ENCODE results near the gene UBD. TPM values are rescaled to one million over a fixed set of nuclear protein-coding genes. Genes with fewer than 3 reads are reported as not detected.

UBD gene
- total RNA-seq, 1 donor from 2014 or later: 0.93 TPM

DNA sequence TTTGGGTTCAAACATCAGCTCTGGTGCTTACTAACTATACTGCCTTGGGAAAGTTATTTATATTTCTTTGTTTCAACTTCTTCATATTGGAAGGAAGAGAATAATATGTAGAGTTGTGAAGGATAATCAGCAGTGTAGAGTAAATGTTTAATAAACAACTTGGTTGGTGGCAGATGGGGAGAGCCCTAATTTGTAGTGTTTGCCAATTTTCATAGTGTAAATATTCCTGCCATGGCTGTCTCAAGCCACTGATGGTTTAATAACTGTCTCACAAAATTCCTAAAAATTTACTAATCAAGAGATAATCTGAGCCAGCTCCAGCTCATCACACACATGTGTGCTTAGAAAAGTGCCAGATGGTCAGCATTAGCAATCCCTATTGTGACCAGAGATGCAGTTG, 25.3 kb upstream of the UBD start, which contains the start of gene OR2H2:
OR2H2 (plus strand) TSS at position 301 of the 400 bp plus-strand sequence. CDS start 2,824 bp downstream, outside the sequence.
- no peak within 1 kb of the TSS for H3K4me3 Mint-ChIP-seq
- peaks cover 8% of the 10 kb centered on the region for H3K27me3 Mint-ChIP-seq (ENCODE audit: insufficient read depth)
- intact Hi-C loops (cut with micrococcal nuclease): no loop called here
- no peak for DNase-seq (ENCODE audit: low spot score)
- no peaks in the 10 kb centered on the region for H3K36me3 Mint-ChIP-seq (ENCODE audit: low read depth)
- H3K4me1 Mint-ChIP-seq (ENCODE audit: low read depth): no peaks in the 10 kb centered on the region
- no peaks in the 10 kb centered on the region for H3K9me3 Mint-ChIP-seq
- no peak within 1 kb of the TSS for H3K27ac Mint-ChIP-seq

DNA sequence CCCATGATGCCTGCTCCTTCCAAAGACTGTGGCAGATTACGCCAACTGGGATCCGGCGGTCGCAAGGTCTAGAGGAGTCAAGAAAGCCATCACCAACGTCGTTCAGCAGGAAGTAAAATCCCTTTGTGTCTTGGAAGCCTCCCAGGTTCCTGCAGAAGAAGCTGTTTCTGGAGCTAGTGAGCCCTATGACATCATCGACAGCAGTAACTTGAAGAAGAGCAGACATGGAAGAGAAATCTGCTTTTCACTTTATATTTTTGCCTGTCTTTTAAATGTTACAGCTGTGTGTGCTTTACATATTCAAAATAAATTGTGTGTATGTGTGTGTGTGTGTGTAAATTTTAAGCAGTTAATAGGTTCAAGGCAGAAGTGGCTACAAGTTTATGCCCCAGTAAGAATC, 18.0 kb upstream of the UBD start:
- no peak overlapping the region for H3K27ac Mint-ChIP-seq
- no peak overlapping the region for H3K4me3 Mint-ChIP-seq
- H3K4me1 Mint-ChIP-seq (ENCODE audit: low read depth): no peaks in the 10 kb centered on the region
- no peaks in the 10 kb centered on the region for H3K36me3 Mint-ChIP-seq (ENCODE audit: low read depth)
- intact Hi-C loops (cut with micrococcal nuclease): no loop called here
- peaks cover 13% of the 10 kb centered on the region for H3K27me3 Mint-ChIP-seq (ENCODE audit: insufficient read depth)
- H3K9me3 Mint-ChIP-seq: no peaks in the 10 kb centered on the region
- no peak for DNase-seq (ENCODE audit: low spot score)

DNA sequence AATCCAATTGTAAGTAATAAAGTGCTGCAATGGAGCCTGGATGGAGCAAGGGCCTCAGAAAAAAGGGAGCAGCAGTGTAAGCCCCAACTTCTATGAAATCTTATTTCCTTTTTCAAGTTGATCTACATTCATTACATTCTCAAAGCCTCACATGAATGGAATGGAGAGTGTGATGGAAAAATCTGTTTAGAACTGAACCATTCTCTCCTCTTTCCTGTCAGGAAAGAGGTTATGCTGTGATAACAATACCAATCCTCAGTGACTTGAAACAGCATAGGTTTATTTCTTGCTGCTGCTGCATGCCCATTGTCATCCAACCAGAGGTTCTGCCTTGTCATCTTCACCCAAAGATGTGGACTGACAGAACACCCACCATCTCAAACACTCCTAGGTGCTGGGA, 16.5 kb upstream of the UBD start:
- no peaks in the 10 kb centered on the region for H3K36me3 Mint-ChIP-seq (ENCODE audit: low read depth)
- no peak overlapping the region for H3K27ac Mint-ChIP-seq
- no peaks in the 10 kb centered on the region for H3K9me3 Mint-ChIP-seq
- no peak overlapping the region for H3K4me3 Mint-ChIP-seq
- H3K4me1 Mint-ChIP-seq (ENCODE audit: low read depth): no peaks in the 10 kb centered on the region
- DNase-seq (ENCODE audit: low spot score): no peak
- intact Hi-C loops (cut with micrococcal nuclease): no loop called here
- peaks cover 13% of the 10 kb centered on the region for H3K27me3 Mint-ChIP-seq (ENCODE audit: insufficient read depth)

DNA sequence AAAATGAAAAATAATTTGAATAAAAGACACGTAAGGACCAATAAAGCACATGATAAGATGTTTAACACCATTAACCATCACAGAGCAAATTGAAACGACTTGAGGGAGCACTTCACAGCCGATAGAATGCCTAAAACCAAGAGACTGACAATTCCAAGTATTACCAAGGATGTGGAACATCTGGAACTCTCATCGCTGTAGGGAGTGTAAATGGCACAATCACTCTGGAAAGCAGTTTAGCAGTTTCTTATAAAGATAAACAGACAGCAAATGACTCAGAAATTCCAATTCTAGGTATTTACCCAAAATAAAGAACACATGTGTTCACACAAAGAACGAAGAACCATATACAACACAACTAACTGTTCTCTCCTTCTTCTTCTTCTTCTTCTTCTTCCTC, 8.5 kb upstream of the UBD start:
- Mint-ChIP-seq H3K27me3 (ENCODE audit: insufficient read depth) (peaks cover 15% of the 10 kb centered on the region), H3K9me3 (no peaks in the 10 kb centered on the region), H3K27ac (no peak overlapping the region), H3K4me3 (no peak overlapping the region), H3K36me3 (ENCODE audit: low read depth) (no peaks in the 10 kb centered on the region), H3K4me1 (ENCODE audit: low read depth) (peaks cover 7% of the 10 kb centered on the region)
- DNase-seq (ENCODE audit: low spot score): no peak
- intact Hi-C loops (cut with micrococcal nuclease): no loop called here

DNA sequence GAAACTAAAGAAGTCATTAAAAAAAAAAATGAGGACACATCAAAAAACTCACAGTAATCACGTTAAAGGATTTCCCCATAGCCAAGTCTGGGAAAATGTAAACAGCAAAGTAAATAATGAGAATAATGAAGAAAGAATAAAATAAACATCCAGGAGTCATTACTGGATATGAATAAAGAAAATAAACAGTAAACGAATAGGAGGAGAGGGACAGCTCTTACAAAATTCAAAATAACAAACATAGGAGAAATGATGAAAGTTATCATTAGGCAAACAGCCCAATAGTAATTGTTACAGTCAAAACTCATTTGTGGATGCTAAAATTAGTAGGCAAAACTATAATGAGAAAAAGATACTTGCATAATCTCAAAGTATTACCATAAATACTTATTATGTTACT, 8.0 kb upstream of the UBD start:
- peaks cover 8% of the 10 kb centered on the region for H3K4me1 Mint-ChIP-seq (ENCODE audit: low read depth)
- H3K27me3 Mint-ChIP-seq (ENCODE audit: insufficient read depth): peaks cover 17% of the 10 kb centered on the region

DNA sequence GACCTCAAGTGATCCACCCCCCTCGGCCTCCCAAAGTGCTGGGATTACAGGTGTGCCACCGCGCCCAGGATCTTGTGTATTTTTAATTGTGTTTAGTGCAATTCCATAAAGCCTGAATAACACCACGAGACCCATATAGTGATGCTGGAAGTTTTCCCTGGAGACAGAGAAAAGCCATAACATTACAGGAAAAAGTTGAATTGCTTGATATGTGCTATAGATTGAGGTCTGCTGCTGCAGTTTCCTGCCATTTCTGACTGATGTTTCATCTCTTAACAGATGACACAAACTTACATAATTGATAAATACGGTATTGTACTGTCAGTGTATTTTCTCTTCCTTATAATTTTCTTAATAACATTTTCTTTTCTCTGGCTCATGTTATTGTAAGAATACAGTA, 7.3 kb upstream of the UBD start:
- Mint-ChIP-seq H3K4me1 (ENCODE audit: low read depth) (peaks cover 8% of the 10 kb centered on the region), H3K9me3 (no peaks in the 10 kb centered on the region), H3K4me3 (no peak overlapping the region), H3K36me3 (ENCODE audit: low read depth) (no peaks in the 10 kb centered on the region), H3K27me3 (ENCODE audit: insufficient read depth) (peaks cover 18% of the 10 kb centered on the region), H3K27ac (no peak overlapping the region)
- intact Hi-C loops (cut with micrococcal nuclease): no loop called here
- no peak for DNase-seq (ENCODE audit: low spot score)

More for the DNA sequence above, 8.0 kb upstream of the UBD start:
- no peak for DNase-seq (ENCODE audit: low spot score)
- no peak overlapping the region for H3K27ac Mint-ChIP-seq
- no peak overlapping the region for H3K4me3 Mint-ChIP-seq
- intact Hi-C loops (cut with micrococcal nuclease): no loop called here
- no peaks in the 10 kb centered on the region for H3K36me3 Mint-ChIP-seq (ENCODE audit: low read depth)
- H3K9me3 Mint-ChIP-seq: no peaks in the 10 kb centered on the region

DNA sequence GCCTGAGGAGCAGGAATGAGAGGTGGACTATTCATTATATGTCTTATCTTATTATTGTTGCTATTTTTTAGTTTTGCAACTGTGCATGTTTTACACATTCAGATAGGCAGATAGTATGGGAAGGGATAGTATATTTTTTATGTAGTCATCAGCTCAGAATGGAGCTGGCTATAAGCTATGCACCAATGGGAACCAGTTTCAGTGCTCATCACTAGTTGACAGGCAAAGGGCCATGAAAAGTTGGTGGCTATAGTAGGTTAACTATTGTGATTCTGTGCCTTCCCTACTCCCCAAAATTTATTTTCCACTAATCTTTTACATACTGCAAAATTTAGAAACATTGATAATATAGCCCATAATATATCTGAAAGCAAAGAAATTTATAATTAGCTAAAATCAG, 5.3 kb upstream of the UBD start:
- no peak for DNase-seq (ENCODE audit: low spot score)
- Mint-ChIP-seq H3K4me1 (ENCODE audit: low read depth) (peaks cover 8% of the 10 kb centered on the region), H3K27ac (no peak overlapping the region), H3K9me3 (no peaks in the 10 kb centered on the region), H3K4me3 (no peak overlapping the region), H3K27me3 (ENCODE audit: insufficient read depth) (peaks cover 25% of the 10 kb centered on the region), H3K36me3 (ENCODE audit: low read depth) (no peaks in the 10 kb centered on the region)
- intact Hi-C loops (cut with micrococcal nuclease): no loop called here

DNA sequence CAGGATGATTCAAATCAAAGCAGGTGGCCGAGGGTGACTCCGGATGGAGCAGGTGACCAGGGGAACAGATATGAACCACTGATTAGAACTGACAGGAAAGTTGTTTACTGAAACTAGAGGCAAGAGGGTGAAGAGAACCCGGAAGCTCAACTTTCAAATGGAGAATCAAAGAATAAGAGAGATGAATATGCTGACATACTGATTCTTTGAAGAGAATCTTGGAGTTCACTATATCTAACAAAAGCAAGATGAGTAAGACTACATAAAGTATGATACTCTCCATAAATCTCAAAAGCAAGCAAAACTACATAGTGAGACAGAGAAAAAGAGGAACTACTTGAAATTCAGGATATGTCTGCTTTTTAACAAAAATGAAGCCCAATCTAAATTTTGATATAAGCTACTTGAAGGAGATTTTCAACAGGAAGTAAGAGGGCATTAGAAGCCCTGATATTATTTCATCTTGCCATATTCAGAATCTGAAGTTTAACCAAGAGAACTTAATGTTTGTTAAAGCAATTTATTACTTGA, 4.0 kb upstream of the UBD start:
- intact Hi-C loops (cut with micrococcal nuclease): no loop called here
- Mint-ChIP-seq H3K36me3 (ENCODE audit: low read depth) (no peaks in the 10 kb centered on the region), H3K4me1 (ENCODE audit: low read depth) (peaks cover 8% of the 10 kb centered on the region), H3K27ac (no peak overlapping the region), H3K4me3 (no peak overlapping the region), H3K9me3 (no peaks in the 10 kb centered on the region), H3K27me3 (ENCODE audit: insufficient read depth) (peaks cover 24% of the 10 kb centered on the region)
- no peak for DNase-seq (ENCODE audit: low spot score)

DNA sequence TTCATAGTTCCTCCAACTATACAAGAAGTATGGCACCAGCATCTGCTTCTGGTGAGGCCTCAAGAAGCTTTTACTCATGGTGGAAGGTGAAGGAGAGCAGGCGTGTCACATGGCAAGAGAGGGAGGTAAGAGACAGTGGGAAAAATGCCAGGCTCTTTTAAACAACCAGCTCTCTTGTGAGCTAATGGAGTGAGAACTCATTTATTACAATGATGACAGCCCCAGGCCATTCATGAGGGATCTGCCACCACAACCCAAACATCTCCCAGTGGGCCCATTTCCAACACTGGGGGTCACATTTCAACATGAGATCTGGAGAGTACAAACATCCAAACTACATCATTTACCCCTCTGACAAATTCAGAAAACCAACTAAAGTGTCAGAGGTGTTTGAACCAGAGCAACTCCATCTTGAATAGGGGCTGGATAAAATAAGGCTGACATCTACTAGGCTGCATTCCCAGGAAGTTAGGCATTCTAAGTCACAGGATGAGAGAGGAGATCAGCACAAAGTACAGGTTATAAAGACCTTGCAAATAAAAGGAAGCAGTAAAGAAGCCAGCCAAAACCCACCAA, 2.2 kb upstream of the UBD start:
- H3K4me3 Mint-ChIP-seq: no peak overlapping the region
- intact Hi-C loops (cut with micrococcal nuclease): no loop called here
- H3K4me1 Mint-ChIP-seq (ENCODE audit: low read depth): peaks cover 8% of the 10 kb centered on the region
- DNase-seq (ENCODE audit: low spot score): no peak
- H3K36me3 Mint-ChIP-seq (ENCODE audit: low read depth): no peaks in the 10 kb centered on the region
- H3K27me3 Mint-ChIP-seq (ENCODE audit: insufficient read depth): peaks cover 18% of the 10 kb centered on the region
- no peaks in the 10 kb centered on the region for H3K9me3 Mint-ChIP-seq
- H3K27ac Mint-ChIP-seq: no peak overlapping the region

DNA sequence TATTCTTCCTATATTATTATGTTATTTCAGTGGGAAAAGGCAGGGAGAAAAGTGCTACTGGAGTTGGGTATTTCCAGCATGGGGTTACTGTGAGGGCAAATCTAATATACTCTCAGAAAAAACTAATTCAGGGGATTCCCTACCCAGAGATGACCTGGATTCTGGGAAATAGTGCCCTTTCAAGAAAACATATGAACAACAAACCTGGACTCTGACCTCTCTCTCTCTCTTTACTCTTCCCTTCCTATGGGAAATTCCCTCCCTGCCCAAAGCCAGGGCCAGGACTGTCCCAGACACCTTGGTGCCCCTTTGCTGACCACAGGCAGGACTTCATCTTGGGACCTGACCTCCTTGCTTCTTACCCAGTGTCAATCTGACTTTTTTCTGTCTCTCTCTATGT, 1.6 kb upstream of the UBD start:
- Mint-ChIP-seq H3K4me3 (no peak overlapping the region), H3K9me3 (no peaks in the 10 kb centered on the region), H3K27me3 (ENCODE audit: insufficient read depth) (peaks cover 23% of the 10 kb centered on the region), H3K27ac (no peak overlapping the region), H3K36me3 (ENCODE audit: low read depth) (no peaks in the 10 kb centered on the region), H3K4me1 (ENCODE audit: low read depth) (peaks cover 8% of the 10 kb centered on the region)
- no peak for DNase-seq (ENCODE audit: low spot score)
- intact Hi-C loops (cut with micrococcal nuclease): no loop called here

DNA sequence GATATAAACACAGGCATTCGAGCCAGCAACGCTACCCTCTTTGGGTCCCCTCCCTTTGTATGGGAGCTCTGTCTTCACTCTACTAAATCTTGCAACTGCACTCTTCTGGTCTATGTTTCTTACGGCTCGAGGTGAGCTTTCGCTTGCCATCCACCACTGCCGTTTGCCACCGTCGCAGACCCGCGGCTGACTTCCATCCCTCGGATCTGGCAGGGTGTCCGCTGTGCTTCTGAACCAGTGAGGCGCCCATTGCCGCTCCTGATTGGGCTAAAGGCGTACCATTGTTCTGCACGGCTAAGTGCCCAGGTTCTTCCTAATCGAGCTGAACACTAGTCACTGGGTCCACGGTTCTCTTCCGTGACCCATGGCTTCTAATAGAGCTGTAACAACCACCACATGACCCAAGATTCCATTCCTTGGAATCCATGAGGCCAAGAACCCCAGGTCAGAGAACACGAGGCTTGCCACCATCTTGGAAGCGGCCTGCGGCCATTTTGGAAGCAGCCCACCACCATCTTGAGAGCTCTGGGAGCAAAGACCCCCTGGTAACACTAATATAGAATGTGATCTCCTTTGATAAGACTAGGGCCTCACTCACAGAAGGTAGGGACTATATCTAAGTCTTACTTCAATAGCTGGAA, 973 bp downstream of the UBD start:
- peaks cover 44% of the 10 kb centered on the region for H3K27me3 Mint-ChIP-seq (ENCODE audit: insufficient read depth)
- no peak overlapping the region for H3K27ac Mint-ChIP-seq
- peaks cover 7% of the 10 kb centered on the region for H3K4me1 Mint-ChIP-seq (ENCODE audit: low read depth)
- H3K4me3 Mint-ChIP-seq: no peak overlapping the region
- DNase-seq (ENCODE audit: low spot score): no peak
- intact Hi-C loops (cut with micrococcal nuclease): no loop called here
- H3K9me3 Mint-ChIP-seq: no peaks in the 10 kb centered on the region
- no peaks in the 10 kb centered on the region for H3K36me3 Mint-ChIP-seq (ENCODE audit: low read depth)

DNA sequence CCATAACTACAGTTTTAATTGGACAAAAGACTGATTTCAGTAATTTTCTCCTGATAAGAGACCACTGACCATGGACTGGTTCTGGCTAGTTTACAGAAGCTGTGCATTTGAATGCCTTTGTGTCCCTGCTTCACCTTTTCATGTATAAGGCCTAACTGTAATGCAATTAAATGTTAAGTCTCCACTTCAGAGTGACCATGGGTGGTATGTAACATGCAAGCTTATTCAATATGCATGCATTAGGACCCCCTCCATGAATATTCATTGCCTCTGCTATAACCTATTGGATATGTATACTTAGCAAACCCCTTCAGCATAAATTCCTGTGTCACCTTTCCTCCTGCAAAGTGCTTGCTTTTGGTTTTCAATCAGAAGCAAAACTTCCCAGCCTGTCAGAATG, 2.2 kb downstream of the UBD start:
- intact Hi-C loops (cut with micrococcal nuclease): no loop called here
- no peak overlapping the region for H3K4me3 Mint-ChIP-seq
- H3K36me3 Mint-ChIP-seq (ENCODE audit: low read depth): no peaks in the 10 kb centered on the region
- H3K9me3 Mint-ChIP-seq: no peaks in the 10 kb centered on the region
- no peak overlapping the region for H3K27ac Mint-ChIP-seq
- H3K4me1 Mint-ChIP-seq (ENCODE audit: low read depth): no peaks in the 10 kb centered on the region
- no peak for DNase-seq (ENCODE audit: low spot score)
- peaks cover 44% of the 10 kb centered on the region for H3K27me3 Mint-ChIP-seq (ENCODE audit: insufficient read depth)

DNA sequence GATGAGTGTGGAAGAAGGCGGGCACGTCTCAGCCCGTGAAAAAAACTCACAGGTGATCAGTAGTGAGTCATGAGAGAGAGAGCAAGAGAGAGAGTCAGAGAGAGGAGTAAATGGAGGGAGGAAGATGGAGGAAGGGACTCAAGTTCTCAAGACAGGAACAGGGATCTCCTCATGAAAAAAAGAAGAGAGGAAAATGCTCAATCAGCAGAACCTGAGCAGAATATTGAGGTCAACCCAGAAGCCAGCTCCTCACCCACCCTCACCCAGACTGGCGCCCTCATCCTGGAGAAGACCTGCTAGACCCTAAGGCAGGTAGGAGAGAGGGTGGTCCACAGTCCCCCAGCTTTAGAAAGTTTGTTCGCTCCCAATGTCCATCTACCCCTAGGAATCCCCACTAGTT, 4.8 kb downstream of the UBD start:
- no peaks in the 10 kb centered on the region for H3K4me1 Mint-ChIP-seq (ENCODE audit: low read depth)
- no peak for DNase-seq (ENCODE audit: low spot score)
- H3K36me3 Mint-ChIP-seq (ENCODE audit: low read depth): no peaks in the 10 kb centered on the region
- H3K4me3 Mint-ChIP-seq: no peak overlapping the region
- peaks cover 55% of the 10 kb centered on the region for H3K27me3 Mint-ChIP-seq (ENCODE audit: insufficient read depth)
- H3K27ac Mint-ChIP-seq: no peak overlapping the region
- H3K9me3 Mint-ChIP-seq: no peaks in the 10 kb centered on the region
- intact Hi-C loops (cut with micrococcal nuclease): no loop called here

Data from activated T-helper 1 cell treated with anti-CD3 and anti-CD28 coated beads, Interleukin-12 subunit alpha, Interleukin-12 subunit beta, Interleukin-2, Interleukin-4 antibody, amounts not matched to agents 30 ng/mL and 10 ng/mL and 1 ng/mL, durations not matched to agents 14 hours and 24 hours and 36 hours (primary cell).